ENCODE measurements around the gene ARHGAP18. TPM values are rescaled to one million over a fixed set of nuclear protein-coding genes. Genes with fewer than 3 reads are reported as not detected.

The ARHGAP18 gene
- total and polyA plus RNA-seq, 2 experiments from 2014 or later, result 12.5 to 23.8 TPM

DNA sequence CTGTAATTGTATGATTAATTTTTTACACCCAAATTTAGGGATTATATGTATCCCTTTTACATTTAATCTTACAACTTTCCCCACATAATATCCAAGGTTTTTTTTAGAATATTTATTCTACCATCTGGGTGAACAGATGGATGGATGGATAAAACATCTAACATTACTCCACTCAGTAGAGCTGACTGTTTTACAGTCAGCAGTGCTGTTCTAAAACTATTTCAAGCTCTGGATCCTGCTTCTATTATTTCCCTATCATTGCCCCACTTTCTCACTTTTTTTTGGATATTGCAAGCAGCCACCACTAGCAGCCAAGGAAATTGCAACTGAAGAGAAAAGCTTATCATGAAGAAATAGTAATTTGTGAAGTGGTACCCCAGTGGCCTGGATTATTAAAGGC is 173.7 kb downstream of the ARHGAP18 start:
- Histone ChIP-seq H3K79me2 (ENCODE audit: insufficient read depth) (no peaks in the 10 kb centered on the region), H3K9me2 (ENCODE audit: insufficient read depth) (no peaks in the 10 kb centered on the region), H3K9me3 (ENCODE audit: low read depth) (no peaks in the 10 kb centered on the region), H4K20me1 (ENCODE audit: insufficient read depth) (no peaks in the 10 kb centered on the region), H3F3A (ENCODE audit: insufficient read depth) (no peaks in the 10 kb centered on the region), H3K4me1 (ENCODE audit: insufficient read depth) (no peaks in the 10 kb centered on the region), H3K4me3 (no peak overlapping the region), H3K27ac (no peak overlapping the region), H3K36me3 (ENCODE audit: low read depth) (0 out of 2 replicates have a peak, but pooled peaks cover 7% of the 10 kb centered on the region), H3K27me3 (replicated peaks; ENCODE audit: insufficient read depth) (no peaks in the 10 kb centered on the region), H2AFZ (no peak overlapping the region), H3K4me2 (ENCODE audit: unreplicated experiment) (no peak overlapping the region), H3K9ac (no peak overlapping the region)
- in situ Hi-C loops (cut with MboI), result no loop called here
- no peak for DNase-seq
- no peak for TF ChIP-seq EZH2phosphoT487 (IDR thresholded peaks at IDR 0.05; ENCODE audit: insufficient read depth, low read depth)
- TF ChIP-seq EZH2 (IDR thresholded peaks at IDR 0.05; ENCODE audit: insufficient read depth, poor library complexity, severe bottlenecking), result no peak

DNA sequence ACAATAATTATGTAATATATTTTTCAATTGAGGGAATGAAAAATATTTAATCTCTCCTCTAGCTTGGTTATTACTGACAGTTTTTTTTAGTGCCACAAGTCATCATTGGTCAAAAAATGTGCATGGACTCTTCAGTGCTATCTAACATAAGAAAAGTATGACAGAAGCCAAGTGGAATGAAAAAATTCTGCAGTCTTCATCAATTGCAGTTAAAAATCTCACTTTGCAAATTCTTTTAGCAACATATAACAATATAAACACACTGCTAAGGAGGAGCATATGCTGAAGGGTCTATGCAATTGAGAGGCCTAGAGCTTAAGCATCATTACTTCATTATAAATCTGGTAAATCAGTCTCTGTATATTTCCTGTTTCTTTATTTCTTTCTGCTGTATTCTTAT is 175.1 kb downstream of the ARHGAP18 start:
- no peak overlapping the region for H3K27ac ChIP-seq
- H3K9me2 ChIP-seq (ENCODE audit: insufficient read depth), result no peaks in the 10 kb centered on the region
- no peaks in the 10 kb centered on the region for H3K27me3 ChIP-seq (replicated peaks; ENCODE audit: insufficient read depth)
- no peak overlapping the region for H3K4me2 ChIP-seq (ENCODE audit: unreplicated experiment)
- no peak overlapping the region for H3K4me3 ChIP-seq
- no peaks in the 10 kb centered on the region for H3K4me1 ChIP-seq (ENCODE audit: insufficient read depth)
- H4K20me1 ChIP-seq (ENCODE audit: insufficient read depth), result no peaks in the 10 kb centered on the region
- H2AFZ ChIP-seq, result no peak overlapping the region
- H3K36me3 ChIP-seq (ENCODE audit: low read depth), result 0 out of 2 replicates have a peak, but pooled peaks cover 7% of the 10 kb centered on the region
- TF ChIP-seq EZH2phosphoT487 (IDR thresholded peaks at IDR 0.05; ENCODE audit: insufficient read depth, low read depth), result no peak
- no peak for TF ChIP-seq EZH2 (IDR thresholded peaks at IDR 0.05; ENCODE audit: insufficient read depth, poor library complexity, severe bottlenecking)
- in situ Hi-C loops (cut with MboI), result no loop called here
- H3F3A ChIP-seq (ENCODE audit: insufficient read depth), result no peaks in the 10 kb centered on the region
- no peaks in the 10 kb centered on the region for H3K9me3 ChIP-seq (ENCODE audit: low read depth)
- H3K79me2 ChIP-seq (ENCODE audit: insufficient read depth), result no peaks in the 10 kb centered on the region
- no peak overlapping the region for H3K9ac ChIP-seq
- DNase-seq, result no peak

Other genes starting within 250 kb of the ARHGAP18 start
- not detected in 2 replicates for gene TMEM244, start 151.1 kb upstream of the ARHGAP18 start, total RNA-seq (2014; rRNA removed; shearing (Covaris generic))
- not detected in 2 replicates for gene TMEM244, start 151.1 kb upstream of the ARHGAP18 start, polyA plus RNA-seq (2016; fragmentation: Nextera tagmentation; extraction: Ambion mirVana)